Neural progenitor cell (in vitro differentiated cells): Measurements from ENCODE around the gene PSMD5. TPM values are rescaled to one million over a fixed set of nuclear protein-coding genes. Genes with fewer than 3 reads are reported as not detected.

Source experiments
- DNase-seq: peaks from one replicate; pipeline ENCODE4 v3.0.0-alpha.2; 2016; ENCODE audit warnings: low spot score
- H2AFZ ChIP-seq: fragments of 200-600 bp; sonication (generic); replicated peaks from 2 replicates; pipeline ENCODE4 v1.6.1; 2016; ENCODE audit warnings: antibody characterized with exemption
- H3F3A ChIP-seq: fragments of 200-600 bp; sonication (generic); 2 replicates; pipeline ENCODE4 v1.6.1; 2016; ENCODE audit warnings: antibody characterized with exemption, low read depth
- H3K27ac ChIP-seq: fragments of 200-600 bp; sonication (generic); 2 replicates; pipeline ENCODE4 v1.5.1; 2016; ENCODE audit warnings: mild to moderate bottlenecking
- H3K27me3 ChIP-seq: fragments of 200-600 bp; sonication (generic); 2 replicates; pipeline ENCODE4 v1.6.1; 2016; ENCODE audit warnings: mild to moderate bottlenecking, moderate library complexity
- H3K36me3 ChIP-seq: fragments of 200-600 bp; sonication (generic); 2 replicates; pipeline ENCODE4 v1.5.1; 2016
- H3K4me1 ChIP-seq: fragments of 200-600 bp; sonication (generic); 2 replicates; pipeline ENCODE4 v1.6.1; 2016; ENCODE audit warnings: mixed run types
- H3K4me2 ChIP-seq: fragments of 200-600 bp; sonication (generic); 2 replicates; pipeline ENCODE4 v1.6.1; 2016
- H3K4me3 ChIP-seq: fragments of 200-600 bp; sonication (generic); 2 replicates; pipeline ENCODE4 v1.5.1; 2016
- H3K79me2 ChIP-seq: fragments of 200-600 bp; sonication (generic); 2 replicates; pipeline ENCODE4 v1.6.1; 2016; ENCODE audit warnings: low read depth
- H3K9ac ChIP-seq: fragments of 200-600 bp; sonication (generic); 2 replicates; pipeline ENCODE4 v1.6.1; 2016
- H3K9me3 ChIP-seq: fragments of 200-600 bp; sonication (generic); 2 replicates; pipeline ENCODE4 v1.5.1; 2016; ENCODE audit warnings: low read depth
- H4K20me1 ChIP-seq: fragments of 200-600 bp; sonication (generic); 2 replicates; pipeline ENCODE4 v1.6.1; 2016; ENCODE audit warnings: low read depth
- H3K27ac Mint-ChIP-seq: 3 replicates; pipeline ENCODE4 v1.8.0; 2021; ENCODE audit warnings: mixed read lengths
- H3K27me3 Mint-ChIP-seq: 2 replicates; pipeline ENCODE4 v1.8.0; 2022; ENCODE audit warnings: low read depth, mild to moderate bottlenecking, inconsistent platforms, moderate library complexity, mixed read lengths; ENCODE audit not compliant: insufficient read depth
- H3K36me3 Mint-ChIP-seq: 3 replicates; pipeline ENCODE4 v1.8.0; 2021; ENCODE audit warnings: mixed read lengths
- H3K4me1 Mint-ChIP-seq: 3 replicates; pipeline ENCODE4 v1.8.0; 2021; ENCODE audit warnings: mixed read lengths
- H3K4me3 Mint-ChIP-seq: 3 replicates; pipeline ENCODE4 v1.8.0; 2021; ENCODE audit warnings: mild to moderate bottlenecking, moderate library complexity, mixed read lengths
- H3K9me3 Mint-ChIP-seq: 3 replicates; pipeline ENCODE4 v1.8.0; 2020; ENCODE audit warnings: mixed read lengths
- EZH2 ChIP-seq: fragments of 200-600 bp; sonication (generic); IDR thresholded peaks from 2 replicates; pipeline ENCODE4 v1.6.1; 2017; ENCODE audit warnings: antibody characterized with exemption, mild to moderate bottlenecking, moderate library complexity
- EZH2phosphoT487 ChIP-seq: fragments of 200-600 bp; sonication (generic); IDR thresholded peaks from 2 replicates; pipeline ENCODE4 v1.6.1; 2017; ENCODE audit warnings: antibody characterized with exemption
- total RNA-seq: library from RNA; depleted of rRNA; stranded (reverse); fragments of >200 nt; gene quantifications from 2 replicates; pipeline ENCODE4 v1.2.3, GENCODE V29; 2015; ENCODE audit warnings: low replicate concordance
- TF ChIP-seq, protein P1 (sequence below): fragments of 200-600 bp; sonication (generic); IDR thresholded peaks from 2 replicates; pipeline ENCODE4 v1.5.1; 2017; ENCODE audit warnings: antibody characterized with exemption, mild to moderate bottlenecking

The PSMD5 gene
- total RNA-seq, 1 donor from 2014 or later = 8.7 TPM

DNA sequence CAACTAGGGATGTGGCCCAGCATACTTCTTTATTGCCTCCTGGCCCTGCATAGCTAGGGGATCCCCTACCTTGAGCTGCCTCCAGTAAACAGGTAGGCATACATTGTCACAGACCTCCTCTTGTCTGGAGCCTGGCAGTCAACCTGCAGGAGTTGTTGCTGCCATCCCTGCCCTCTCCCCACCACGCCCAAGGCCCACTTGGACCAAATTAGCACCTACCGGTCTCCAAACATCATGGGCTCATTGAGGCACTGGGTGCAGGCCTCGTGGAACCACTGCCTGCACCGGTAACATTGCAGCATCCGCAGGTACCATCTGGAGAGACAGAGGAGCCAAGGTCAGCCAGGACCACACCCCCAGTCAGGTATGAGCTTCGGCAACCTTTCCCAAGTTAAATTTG lies 23.9 kb upstream of the PSMD5 start:
- Histone ChIP-seq H3K36me3 (no peaks in the 10 kb centered on the region), H3K9me3 (no peaks in the 10 kb centered on the region), H3K79me2 (no peaks in the 10 kb centered on the region), H3K4me2 (no peak overlapping the region), H2AFZ (no peak overlapping the region), H3K9ac (no peak overlapping the region), H3K27ac (no peak overlapping the region), H3K4me3 (no peak overlapping the region), H4K20me1 (no peaks in the 10 kb centered on the region), H3K27me3 (no peaks in the 10 kb centered on the region), H3F3A (peaks cover 10% of the 10 kb centered on the region), H3K4me1 (peaks cover 3% of the 10 kb centered on the region)
- TF ChIP-seq, protein P1, sequence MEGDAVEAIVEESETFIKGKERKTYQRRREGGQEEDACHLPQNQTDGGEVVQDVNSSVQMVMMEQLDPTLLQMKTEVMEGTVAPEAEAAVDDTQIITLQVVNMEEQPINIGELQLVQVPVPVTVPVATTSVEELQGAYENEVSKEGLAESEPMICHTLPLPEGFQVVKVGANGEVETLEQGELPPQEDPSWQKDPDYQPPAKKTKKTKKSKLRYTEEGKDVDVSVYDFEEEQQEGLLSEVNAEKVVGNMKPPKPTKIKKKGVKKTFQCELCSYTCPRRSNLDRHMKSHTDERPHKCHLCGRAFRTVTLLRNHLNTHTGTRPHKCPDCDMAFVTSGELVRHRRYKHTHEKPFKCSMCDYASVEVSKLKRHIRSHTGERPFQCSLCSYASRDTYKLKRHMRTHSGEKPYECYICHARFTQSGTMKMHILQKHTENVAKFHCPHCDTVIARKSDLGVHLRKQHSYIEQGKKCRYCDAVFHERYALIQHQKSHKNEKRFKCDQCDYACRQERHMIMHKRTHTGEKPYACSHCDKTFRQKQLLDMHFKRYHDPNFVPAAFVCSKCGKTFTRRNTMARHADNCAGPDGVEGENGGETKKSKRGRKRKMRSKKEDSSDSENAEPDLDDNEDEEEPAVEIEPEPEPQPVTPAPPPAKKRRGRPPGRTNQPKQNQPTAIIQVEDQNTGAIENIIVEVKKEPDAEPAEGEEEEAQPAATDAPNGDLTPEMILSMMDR = no peak
- TF ChIP-seq EZH2 (no peak), EZH2phosphoT487 (no peak)
- Mint-ChIP-seq H3K4me1 (peaks cover 5% of the 10 kb centered on the region), H3K27ac (no peak overlapping the region), H3K4me3 (no peak overlapping the region), H3K27me3 (peaks cover 3% of the 10 kb centered on the region), H3K9me3 (no peaks in the 10 kb centered on the region), H3K36me3 (peaks cover 11% of the 10 kb centered on the region)
- no peak for DNase-seq

DNA sequence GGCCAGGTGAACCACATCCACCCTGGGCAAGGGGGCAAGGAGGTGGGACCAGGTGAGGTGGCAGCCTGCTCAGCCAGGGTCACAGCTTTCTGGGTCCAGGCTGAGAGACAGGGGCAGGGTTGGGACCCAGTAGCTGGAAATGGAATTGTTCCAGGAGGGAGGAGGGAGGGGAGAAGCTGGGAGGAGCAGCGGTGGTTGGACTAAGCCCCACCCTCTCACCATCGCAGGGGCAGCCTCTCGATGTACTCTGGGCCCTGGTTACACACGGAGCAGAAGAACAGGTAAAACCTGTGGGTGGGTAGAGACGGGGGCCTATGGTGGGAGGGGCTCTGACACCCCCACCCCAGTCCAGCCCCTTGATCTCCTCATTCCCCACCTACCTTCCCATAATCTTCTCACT lies 23.1 kb upstream of the PSMD5 start:
- Histone ChIP-seq H2AFZ (no peak overlapping the region), H3K4me2 (no peak overlapping the region), H3K27me3 (no peaks in the 10 kb centered on the region), H3K27ac (no peak overlapping the region), H3F3A (peaks cover 10% of the 10 kb centered on the region), H3K9me3 (no peaks in the 10 kb centered on the region), H4K20me1 (no peaks in the 10 kb centered on the region), H3K79me2 (no peaks in the 10 kb centered on the region), H3K4me3 (no peak overlapping the region), H3K4me1 (peaks cover 3% of the 10 kb centered on the region), H3K9ac (no peak overlapping the region), H3K36me3 (no peaks in the 10 kb centered on the region)
- Mint-ChIP-seq H3K36me3 (peaks cover 13% of the 10 kb centered on the region), H3K27me3 (peaks cover 3% of the 10 kb centered on the region), H3K27ac (no peak overlapping the region), H3K4me1 (peaks cover 5% of the 10 kb centered on the region), H3K4me3 (no peak overlapping the region), H3K9me3 (no peaks in the 10 kb centered on the region)
- TF ChIP-seq EZH2 (no peak), EZH2phosphoT487 (no peak)
- TF ChIP-seq, protein P1 = no peak
- no peak for DNase-seq

DNA sequence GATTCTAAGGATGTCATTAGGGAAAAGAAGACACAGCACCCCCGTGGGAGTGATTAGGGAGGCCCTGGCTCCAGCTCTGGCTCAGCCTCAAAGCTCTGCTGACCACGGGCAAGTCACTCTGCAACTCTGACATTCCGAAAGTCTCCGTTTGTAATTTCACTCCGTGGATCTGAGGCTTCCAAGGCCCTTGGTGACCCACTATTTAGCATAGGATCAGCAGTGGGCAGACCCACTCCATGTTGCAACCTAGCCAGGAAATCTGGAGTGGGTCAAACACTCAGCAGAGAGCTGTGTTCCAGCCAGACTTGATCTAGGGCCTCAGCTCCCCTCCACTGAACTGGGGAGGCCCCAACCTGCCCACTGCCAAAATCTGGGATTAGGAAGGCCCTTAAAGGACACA lies 22.5 kb upstream of the PSMD5 start:
- H3K4me2 ChIP-seq = no peak overlapping the region
- TF ChIP-seq, protein P1 = no peak
- TF ChIP-seq EZH2 = no peak
- no peak for TF ChIP-seq EZH2phosphoT487
- no peak overlapping the region for H3K4me3 Mint-ChIP-seq

More for the DNA sequence above, 22.5 kb upstream of the PSMD5 start:
- peaks cover 10% of the 10 kb centered on the region for H3F3A ChIP-seq
- H3K9ac ChIP-seq = no peak overlapping the region
- H3K79me2 ChIP-seq = no peaks in the 10 kb centered on the region
- DNase-seq = no peak
- H3K4me3 ChIP-seq = no peak overlapping the region
- Mint-ChIP-seq H3K4me1 (peaks cover 5% of the 10 kb centered on the region), H3K9me3 (no peaks in the 10 kb centered on the region), H3K36me3 (peaks cover 13% of the 10 kb centered on the region), H3K27ac (no peak overlapping the region), H3K27me3 (peaks cover 3% of the 10 kb centered on the region)
- no peaks in the 10 kb centered on the region for H3K9me3 ChIP-seq
- no peak overlapping the region for H3K27ac ChIP-seq
- no peak overlapping the region for H2AFZ ChIP-seq
- no peaks in the 10 kb centered on the region for H3K36me3 ChIP-seq
- no peaks in the 10 kb centered on the region for H3K27me3 ChIP-seq
- H3K4me1 ChIP-seq = peaks cover 3% of the 10 kb centered on the region
- no peaks in the 10 kb centered on the region for H4K20me1 ChIP-seq
